GM18870 (cell line): ENCODE results near the gene DENND4B.
"Not testable (repeated sequence)": the region's sequence is repeated elsewhere in the genome, so short reads cannot be mapped to it uniquely, and the experiment has no call there.

Source experiments
- ATAC-seq: cut with Tn5 transposase; IDR thresholded peaks from one replicate; pipeline ENCODE4 v1.9.1; 2021; ENCODE audit warnings: moderate library complexity; ENCODE audit not compliant: unreplicated experiment

Gene DENND4B

GRCh38 chr1:153928791-153929341 lies 17.7 kb downstream of the DENND4B start:
- ATAC-seq = no peak

GRCh38 chr1:153928245-153928644 lies 18.3 kb downstream of the DENND4B start:
- ATAC-seq = no peak

GRCh38 chr1:153926405-153926804 lies 20.1 kb downstream of the DENND4B start:
- ATAC-seq = no peak

- peak; percentile 88 for ATAC-seq
These were observed 23.3 kb downstream of the DENND4B start, which contains the start of gene GATAD2B for GRCh38 chr1:153922972-153923925. Gene GATAD2B, minus strand, starts transcription at chr1:153922972. Its CDS starts 94,625 bp downstream, at chr1:153828347.

- ATAC-seq = peak; percentile 9
These were observed 24.2 kb downstream of the DENND4B start for GRCh38 chr1:153922076-153922971.

- ATAC-seq = no peak
These were observed 24.8 kb downstream of the DENND4B start for GRCh38 chr1:153921803-153922075.

- no peak for ATAC-seq
These were observed 25.3 kb downstream of the DENND4B start for GRCh38 chr1:153921080-153921802.

- no peak for ATAC-seq
These were observed 26.4 kb downstream of the DENND4B start for GRCh38 chr1:153919876-153920852.

- ATAC-seq = no peak
These were observed 30.2 kb downstream of the DENND4B start for GRCh38 chr1:153916297-153916696.

GRCh38 chr1:153912349-153912748 lies 34.2 kb downstream of the DENND4B start:
- ATAC-seq = no peak

- ATAC-seq = not testable (repeated sequence)
These were observed 36.0 kb downstream of the DENND4B start for GRCh38 chr1:153910560-153910959.

GRCh38 chr1:153908071-153908470 lies 38.4 kb downstream of the DENND4B start:
- ATAC-seq = no peak

- no peak for ATAC-seq
These were observed 39.4 kb downstream of the DENND4B start for GRCh38 chr1:153907134-153907533.

GRCh38 chr1:153906396-153906795 lies 40.1 kb downstream of the DENND4B start:
- no peak for ATAC-seq

- not testable (repeated sequence) for ATAC-seq
These were observed 40.6 kb downstream of the DENND4B start for GRCh38 chr1:153905908-153906307.

GRCh38 chr1:153903841-153904455 lies 42.6 kb downstream of the DENND4B start:
- ATAC-seq = no peak

- no peak for ATAC-seq
These were observed 47.0 kb downstream of the DENND4B start for GRCh38 chr1:153899509-153899908.

GRCh38 chr1:153895866-153896265 lies 50.7 kb downstream of the DENND4B start:
- not testable (repeated sequence) for ATAC-seq

GRCh38 chr1:153891042-153891441 lies 55.5 kb downstream of the DENND4B start:
- not testable (repeated sequence) for ATAC-seq
